Inflammatory macrophage treated with lipopolysaccharide for 4 hours (primary cell): ENCODE results near the gene SLC17A8.
A peak's percentile ranks its signal among the peaks of the same experiment; 100 is the strongest.

Experiments
- DNase-seq: peaks from one replicate; pipeline ENCODE4 v3.0.0-alpha.2; 2020

SLC17A8 gene

GRCh38 chr12:100433701-100434100 is 76.8 kb downstream of the SLC17A8 start:
- DNase-seq, result peak; percentile 30

- DNase-seq, result no peak
These were observed 77.3 kb downstream of the SLC17A8 start for GRCh38 chr12:100434177-100434576.

GRCh38 chr12:100435957-100436356 is 79.1 kb downstream of the SLC17A8 start:
- DNase-seq, result no peak

GRCh38 chr12:100437038-100437841 is 80.4 kb downstream of the SLC17A8 start:
- DNase-seq, result no peak

DNA sequence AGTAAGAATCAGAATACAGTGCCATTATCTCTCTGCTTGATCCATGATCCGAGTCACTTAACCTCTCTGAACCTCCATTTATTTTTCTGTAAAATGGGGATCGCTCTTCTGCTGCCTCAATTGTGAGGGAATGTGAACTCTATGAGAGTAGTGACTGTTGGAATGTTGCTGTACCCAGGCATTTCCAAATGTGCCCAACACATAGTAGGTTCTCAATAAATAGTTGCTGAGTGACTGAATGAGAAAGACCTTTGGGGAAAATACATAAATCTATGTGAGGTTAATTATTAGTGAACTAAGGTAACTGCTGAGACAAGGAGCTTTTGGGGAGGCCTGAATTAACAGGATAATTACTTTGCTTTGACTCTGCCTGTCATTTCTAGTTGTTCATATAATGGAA is 82.9 kb downstream of the SLC17A8 start:
- no peak for DNase-seq

GRCh38 chr12:100442403-100442802 is 85.5 kb downstream of the SLC17A8 start:
- DNase-seq, result no peak

DNA sequence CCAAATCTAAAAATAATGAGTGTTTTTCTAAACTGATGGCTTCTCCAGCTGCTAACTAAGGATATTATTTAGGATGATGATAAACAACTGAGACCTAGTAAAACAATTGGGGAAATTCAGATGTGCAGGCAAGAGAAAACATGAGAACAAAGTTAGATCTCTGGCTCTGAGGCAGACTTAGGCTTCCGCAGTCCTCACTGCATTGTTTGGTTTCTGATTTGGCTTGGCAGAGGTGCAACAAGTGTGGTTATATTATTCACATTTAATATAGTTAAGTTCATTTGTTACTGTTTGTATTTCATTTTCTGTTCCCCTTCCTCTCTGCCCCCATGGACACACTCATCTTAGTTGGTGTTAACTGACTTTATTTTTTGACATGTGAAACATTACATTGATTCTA is 86.6 kb downstream of the SLC17A8 start:
- no peak for DNase-seq

- DNase-seq, result peak; percentile 41
These were observed 88.2 kb downstream of the SLC17A8 start for GRCh38 chr12:100445081-100445481.

- no peak for DNase-seq
These were observed 90.5 kb downstream of the SLC17A8 start for GRCh38 chr12:100447381-100447780.

- no peak for DNase-seq
These were observed 91.8 kb downstream of the SLC17A8 start for GRCh38 chr12:100448656-100449055.

DNA sequence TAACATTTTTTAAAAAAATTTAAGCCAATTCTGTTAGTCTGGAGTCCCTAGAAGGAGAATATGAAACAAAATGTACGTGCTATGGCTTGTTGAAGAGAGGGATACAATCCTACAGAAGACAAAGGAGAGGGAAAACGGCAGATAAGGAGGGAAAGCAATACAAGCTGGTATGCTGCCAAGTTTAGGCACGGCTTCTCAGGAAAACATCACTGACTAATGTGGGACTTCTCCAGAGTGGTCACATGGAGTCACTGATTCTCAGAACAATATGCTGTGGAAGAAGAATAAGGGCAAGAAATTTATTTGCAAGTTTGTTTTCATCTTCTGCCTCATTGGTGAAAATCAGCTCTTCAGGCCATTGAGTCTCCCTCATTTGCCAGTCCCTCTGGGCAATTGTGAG is 93.9 kb downstream of the SLC17A8 start:
- DNase-seq, result no peak

- DNase-seq, result no peak
These were observed 97.1 kb downstream of the SLC17A8 start for GRCh38 chr12:100453951-100454350.

DNA sequence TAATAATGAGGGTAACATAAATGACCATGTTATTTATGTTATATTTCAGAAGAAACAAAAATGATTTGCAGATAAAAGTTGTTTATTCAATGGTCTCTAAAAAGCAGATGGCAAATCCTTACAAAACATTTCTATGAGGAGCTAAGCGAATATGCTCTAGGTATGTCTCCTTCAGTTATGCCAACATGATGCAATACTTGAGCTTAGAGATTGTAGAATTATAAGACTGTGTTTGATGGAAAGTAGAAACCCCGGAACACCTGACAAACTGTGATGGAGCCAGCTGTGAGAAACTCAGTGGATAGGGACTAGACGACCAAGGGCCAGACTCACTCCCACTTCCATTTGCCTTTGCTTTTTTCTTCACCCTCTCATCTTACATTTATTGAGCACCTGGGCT is 99.0 kb downstream of the SLC17A8 start:
- DNase-seq, result no peak

GRCh38 chr12:100458191-100458590 is 101.3 kb downstream of the SLC17A8 start:
- no peak for DNase-seq

- DNase-seq, result no peak
These were observed 103.8 kb downstream of the SLC17A8 start for GRCh38 chr12:100460702-100461101.

DNA sequence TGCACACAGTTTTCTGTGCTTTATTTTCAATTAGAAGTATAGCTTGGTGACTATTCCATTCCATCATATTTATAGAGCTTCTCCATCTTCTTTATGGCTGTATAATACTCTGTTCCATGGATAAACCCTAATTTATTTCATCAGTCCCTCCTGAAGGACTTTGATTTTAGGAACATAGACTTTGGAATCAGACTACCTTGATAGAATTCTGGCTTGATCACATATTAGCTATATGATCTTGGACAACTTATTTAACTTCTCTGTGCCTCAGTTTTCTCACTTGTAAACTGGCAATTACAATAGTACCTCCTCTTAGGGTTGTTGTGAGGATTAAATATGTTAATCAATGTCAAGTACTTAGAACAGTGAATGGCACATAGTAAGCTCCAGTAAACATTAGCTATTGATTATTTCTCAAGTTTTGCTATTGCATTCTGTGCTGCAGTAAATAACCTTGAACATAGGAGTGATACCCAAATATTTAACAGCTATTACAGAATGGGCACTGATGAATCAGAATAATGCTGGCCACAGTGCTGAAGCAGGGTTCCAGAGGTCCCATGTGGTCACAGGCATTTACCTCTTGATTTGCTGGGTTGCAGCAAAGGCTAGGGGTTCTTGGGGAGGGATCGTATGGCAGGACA is 104.6 kb downstream of the SLC17A8 start:
- DNase-seq, result no peak

GRCh38 chr12:100463661-100464060 is 106.8 kb downstream of the SLC17A8 start:
- no peak for DNase-seq

DNA sequence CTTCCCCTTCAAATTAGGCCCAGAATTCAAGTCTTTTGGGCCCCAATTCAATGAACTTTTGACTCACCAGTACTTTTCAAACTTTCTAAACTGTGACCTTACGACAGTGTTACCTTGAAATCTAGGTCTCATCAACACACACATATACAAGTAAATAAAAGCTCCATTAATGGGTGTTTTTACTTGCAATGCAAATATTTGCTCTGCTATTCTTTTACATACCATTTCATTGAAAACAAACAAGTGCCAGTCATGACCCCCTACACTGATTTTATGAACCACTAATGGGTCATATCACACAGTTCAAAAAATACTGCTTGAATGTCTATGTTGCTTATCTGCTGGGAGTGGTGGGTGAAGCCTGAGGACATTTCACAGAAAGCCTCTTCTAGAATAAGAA is 107.7 kb downstream of the SLC17A8 start:
- DNase-seq, result no peak

GRCh38 chr12:100468126-100468525 is 111.3 kb downstream of the SLC17A8 start:
- no peak for DNase-seq
